Colonic mucosa (tissue), 4 donors: Measurements from ENCODE around the gene STRN4. TPM values are rescaled to one million over a fixed set of nuclear protein-coding genes. Genes with fewer than 3 reads are reported as not detected.
A peak's percentile ranks its signal among the peaks of the same experiment; 100 is the strongest.
"Not testable (repeated sequence)": the region's sequence is repeated elsewhere in the genome, so short reads cannot be mapped to it uniquely, and the experiment has no call there.

Experiments
- DNase-seq: peaks from one replicate; pipeline ENCODE4 v3.0.0-alpha.2; 2020
- H3K27ac ChIP-seq: fragments of 200-600 bp; one replicate; pipeline ENCODE4 v1.8.0; 2021
- H3K27me3 ChIP-seq: fragments of 200-600 bp; one replicate; pipeline ENCODE4 v1.8.0; 2021
- H3K36me3 ChIP-seq: fragments of 200-600 bp; one replicate; pipeline ENCODE4 v1.8.0; 2021
- H3K4me1 ChIP-seq: fragments of 200-600 bp; one replicate; pipeline ENCODE4 v1.8.0; 2021; ENCODE audit warnings: mild to moderate bottlenecking
- H3K4me3 ChIP-seq: fragments of 200-600 bp; one replicate; pipeline ENCODE4 v1.8.0; 2021
- H3K9ac ChIP-seq, 2 donors: one replicate each; pipeline ENCODE4 v1.7.0; 2013; ENCODE audit warnings: control low read depth in 2 of 2, low read depth in 2 of 2, low read length in 2 of 2
- H3K9me3 ChIP-seq: fragments of 200-600 bp; one replicate; pipeline ENCODE4 v1.8.0; 2021
- CTCF ChIP-seq: fragments of 200-600 bp; IDR thresholded peaks from one replicate; pipeline ENCODE4 v1.8.0; 2022; ENCODE audit warnings: antibody characterized with exemption, mild to moderate bottlenecking
- intact Hi-C: fragments of 100-400 bp; cut with DNase I; formaldehyde crosslinking; loops from one replicate; pipeline ENCODE4 v1.14.1; 2022
- total RNA-seq, 2 donors: library from RNA; stranded (reverse); fragmentation: NEBNext Ultra II Directional in 1 of 2; extraction: Animal tissue kit (Norgen Biotek cat#: 25700) in 1 of 2; gene quantifications; one replicate each; pipeline ENCODE4 v1.2.1, GENCODE V29; 2021
- donor health status: healthy.
- donor health status: DM: no; HTN: no; CAD: no.
- donor health status: DM: no; HTN: no; CAD: no.

The STRN4 gene
- total RNA-seq, 2 donors from 2014 or later: 56.5 to 90.0 TPM

GRCh38 chr19:46784262-46785053, 38.2 kb upstream of the STRN4 start:
- Histone ChIP-seq H3K4me1 (peaks cover 13% of the 10 kb centered on the region), H3K9me3 (no peaks in the 10 kb centered on the region), H3K27ac (peak overlapping the region; percentile 95), H3K36me3 (peaks cover 11% of the 10 kb centered on the region), H3K9ac (peak overlapping the region; percentile 48 to 96), H3K27me3 (no peaks in the 10 kb centered on the region), H3K4me3 (peak overlapping the region; percentile 24)
- no peak for TF ChIP-seq CTCF
- intact Hi-C loops: no loop called here
- peak; percentile 92 for DNase-seq

- no peaks in the 10 kb centered on the region for H3K27me3 ChIP-seq
- intact Hi-C loops: no loop called here
- DNase-seq: no peak
- no peak overlapping the region for H3K27ac ChIP-seq
- H3K36me3 ChIP-seq: peaks cover 12% of the 10 kb centered on the region
- peaks cover 13% of the 10 kb centered on the region for H3K4me1 ChIP-seq
- H3K4me3 ChIP-seq: no peak overlapping the region
- peak overlapping the region in 1 of 2 donors; percentile 96 for H3K9ac ChIP-seq
- no peak for TF ChIP-seq CTCF
- no peaks in the 10 kb centered on the region for H3K9me3 ChIP-seq
Observed at GRCh38 chr19:46783670-46784069, 37.4 kb upstream of the STRN4 start.

GRCh38 chr19:46782355-46783019, 36.2 kb upstream of the STRN4 start:
- Histone ChIP-seq H3K27ac (no peak overlapping the region), H3K36me3 (peaks cover 16% of the 10 kb centered on the region), H3K9ac (peak overlapping the region in 1 of 2 donors; percentile 12), H3K9me3 (no peaks in the 10 kb centered on the region), H3K4me3 (no peak overlapping the region), H3K27me3 (no peaks in the 10 kb centered on the region), H3K4me1 (peaks cover 13% of the 10 kb centered on the region)
- TF ChIP-seq CTCF: no peak
- intact Hi-C loops: no loop called here
- DNase-seq: no peak

GRCh38 chr19:46777956-46778645, 31.9 kb upstream of the STRN4 start:
- intact Hi-C loops, H3K27ac ChIP-seq, H3K9me3 ChIP-seq, H3K27me3 ChIP-seq, H3K4me1 ChIP-seq, H3K9ac ChIP-seq, H3K4me3 ChIP-seq, DNase-seq: not testable (repeated sequence)
- H3K36me3 ChIP-seq: peaks cover 26% of the 10 kb centered on the region

GRCh38 chr19:46776927-46777911, 31.0 kb upstream of the STRN4 start:
- Histone ChIP-seq H3K27me3 (no peaks in the 10 kb centered on the region), H3K4me3 (no peak overlapping the region), H3K27ac (no peak overlapping the region), H3K4me1 (no peaks in the 10 kb centered on the region), H3K36me3 (peaks cover 23% of the 10 kb centered on the region), H3K9ac (no peak overlapping the region), H3K9me3 (no peaks in the 10 kb centered on the region)
- intact Hi-C loops: no loop called here
- TF ChIP-seq CTCF: no peak
- no peak for DNase-seq
